K562 (cell line): ENCODE measurements around the gene MAML3. TPM values are rescaled to one million over a fixed set of nuclear protein-coding genes. Genes with fewer than 3 reads are reported as not detected.
A peak's percentile ranks its signal among the peaks of the same experiment; 100 is the strongest.

Experiments
- ATAC-seq: fragments of 200-7000 bp; cut with Tn5 transposase; 3 replicates; pipeline ENCODE4 v1.9.1; 2020; ENCODE audit warnings: moderate library complexity
- BruUV-seq: library from RNA; stranded (reverse); fragments of 400-500 nt; replicated peaks from 2 replicates; lab custom pipeline; 2021; lab: Mats Ljungman, UMichigan
- CTCF ChIA-PET: fragments of 300-600 bp; formaldehyde crosslinking; extraction: SDS; loops from one replicate; lab custom pipeline; 2021; ENCODE audit warnings: low intra/inter-chr PET ratio; lab: Yijun Ruan, JAX
- POLR2A ChIA-PET: fragments of 300-600, 350-650 bp; sonication (Branson Sonifier 250); formaldehyde crosslinking; extraction: SDS; loops from one replicate; lab custom pipeline; 2021; ENCODE audit warnings: antibody characterized with exemption, inconsistent platforms; lab: Yijun Ruan, JAX
- DNase-seq, 4 experiments: peaks; one replicate each; pipeline versions ENCODE4 v3.0.0 to v3.0.0-alpha.2; 2011 to 2018; ENCODE audit warnings: low spot score in 3 of 4, mixed read lengths in 3 of 4; ENCODE audit errors: extremely low read depth in 1 of 4
- FAIRE-seq: peaks from 2 replicates; lab custom pipeline; 2011; peaks lifted over from hg19 to GRCh38; lab: Jason Lieb, UNC
- H2AFZ ChIP-seq: 2 replicates; pipeline ENCODE4 v1.6.0; 2011; ENCODE audit warnings: low read depth, low read length, control low read depth, inconsistent platforms
- H3K27ac ChIP-seq: fragments of 200-600 bp; 3 replicates; pipeline ENCODE4 v1.8.0; 2011; ENCODE audit warnings: low read depth, mild to moderate bottlenecking, control low read depth, inconsistent platforms, low read length, moderate library complexity, mixed read lengths; ENCODE audit errors: extremely low read depth
- H3K27me3 ChIP-seq, 2 experiments: fragments of 300-600 bp in 1 of 2; 2 replicates in 1 of 2; 3 replicates in 1 of 2; pipeline versions ENCODE4 v1.6.0 to v1.8.0; 2011; ENCODE audit warnings: inconsistent platforms in 2 of 2, low read length in 2 of 2, mild to moderate bottlenecking in 1 of 2, mixed read lengths in 1 of 2, moderate library complexity in 1 of 2; ENCODE audit not compliant: control insufficient read depth in 2 of 2, insufficient read depth in 2 of 2
- H3K36me3 ChIP-seq: fragments of 300-600 bp; 3 replicates; pipeline ENCODE4 v1.8.0; 2011; ENCODE audit warnings: mild to moderate bottlenecking, low read length, inconsistent platforms; ENCODE audit not compliant: control insufficient read depth, insufficient read depth
- H3K4me1 ChIP-seq, 2 experiments: fragments of 200-600 bp in 1 of 2; replicated peaks in 1 of 2; 2 replicates in 1 of 2; 3 replicates in 1 of 2; pipeline versions ENCODE4 v1.5.1 to v1.8.0; 2011; ENCODE audit warnings: inconsistent platforms in 2 of 2, low read length in 2 of 2, mild to moderate bottlenecking in 1 of 2, mixed read lengths in 1 of 2, moderate library complexity in 1 of 2; ENCODE audit not compliant: control insufficient read depth in 2 of 2, insufficient read depth in 2 of 2
- H3K4me2 ChIP-seq: 2 replicates; pipeline ENCODE4 v1.6.1; 2011; ENCODE audit warnings: low read length, control low read depth, inconsistent platforms, mixed read lengths; ENCODE audit not compliant: insufficient read depth
- H3K4me3 ChIP-seq: fragments of 200-600 bp; sonication (generic), shearing (Covaris generic); 2 replicates; pipeline ENCODE4 v1.5.1; 2016; ENCODE audit warnings: control low read depth, inconsistent platforms
- H3K79me2 ChIP-seq: fragments of 200-600 bp; 3 replicates; pipeline ENCODE4 v1.8.0; 2011; ENCODE audit warnings: low read length, inconsistent platforms; ENCODE audit not compliant: control insufficient read depth, insufficient read depth
- H3K9ac ChIP-seq, 2 experiments: 2 replicates each; pipeline versions ENCODE4 v1.6.0 to v1.6.1; 2011; ENCODE audit warnings: low read depth in 2 of 2, low read length in 2 of 2, control low read depth in 1 of 2, inconsistent platforms in 1 of 2, mild to moderate bottlenecking in 1 of 2, mixed read lengths in 1 of 2; ENCODE audit not compliant: insufficient read depth in 1 of 2
- H3K9me1 ChIP-seq: one replicate; pipeline ENCODE4 v1.6.0; 2011; ENCODE audit warnings: inconsistent platforms, mild to moderate bottlenecking, low read length, moderate library complexity; ENCODE audit not compliant: control insufficient read depth, insufficient read depth
- H3K9me3 ChIP-seq: replicated peaks from 2 replicates; pipeline ENCODE4 v1.5.1; 2011; ENCODE audit warnings: low read depth, low read length, inconsistent platforms; ENCODE audit not compliant: control insufficient read depth, insufficient read depth
- H4K20me1 ChIP-seq: replicated peaks from 2 replicates; pipeline ENCODE4 v1.6.1; 2011; ENCODE audit warnings: low read length, inconsistent platforms, mixed read lengths; ENCODE audit not compliant: control insufficient read depth, insufficient read depth
- BCOR ChIP-seq: fragments of 450-650 bp; IDR thresholded peaks from 2 replicates; pipeline ENCODE4 v1.6.1; 2016
- BRF2 ChIP-seq: IDR thresholded peaks from 3 replicates; pipeline ENCODE4 v1.6.1; 2011; ENCODE audit warnings: borderline replicate concordance, mild to moderate bottlenecking; ENCODE audit not compliant: insufficient read length, insufficient read depth
- DDX20 ChIP-seq: fragments of 450-650 bp; IDR thresholded peaks from 2 replicates; pipeline ENCODE4 v1.6.1; 2016; ENCODE audit warnings: missing genetic modification characterization, low read depth, mild to moderate bottlenecking, missing compliant biosample characterization, moderate library complexity
- DIDO1 ChIP-seq: fragments of 450-650 bp; IDR thresholded peaks from 2 replicates; pipeline ENCODE4 v1.6.1; 2016; ENCODE audit warnings: low read depth, missing biosample characterization, missing genetic modification characterization
- ESRRB ChIP-seq: fragments of 250-450 bp; sonication (Bioruptor Pico); IDR thresholded peaks from 2 replicates; pipeline ENCODE4 v1.5.0; 2020; ENCODE audit warnings: mild to moderate bottlenecking, moderate library complexity, borderline replicate concordance
- KDM4B ChIP-seq, 2 experiments: fragments of 450-650 bp in 1 of 2; sonication (generic) in 1 of 2; IDR thresholded peaks; 2 replicates each; pipeline ENCODE4 v1.6.1; 2016 to 2017; ENCODE audit warnings: borderline replicate concordance in 2 of 2, antibody characterized with exemption in 1 of 2, low read depth in 1 of 2, mild to moderate bottlenecking in 1 of 2
- KLF6 ChIP-seq: fragments of 250-450 bp; sonication (Bioruptor Pico); IDR thresholded peaks from 2 replicates; pipeline ENCODE4 v1.4.0; 2020; ENCODE audit warnings: mild to moderate bottlenecking, moderate library complexity, borderline replicate concordance
- NCOA6 ChIP-seq: fragments of 450-650 bp; IDR thresholded peaks from 2 replicates; pipeline ENCODE4 v1.6.1; 2017; ENCODE audit warnings: mild to moderate bottlenecking
- POLR3G ChIP-seq: IDR thresholded peaks from 2 replicates; pipeline ENCODE4 v1.6.1; 2011; ENCODE audit not compliant: insufficient read length, insufficient replicate concordance; ENCODE audit errors: extremely low read depth
- SFPQ ChIP-seq: fragments of 200-400 bp; formaldehyde crosslinking; IDR thresholded peaks from 2 replicates; pipeline ENCODE4 v1.6.1; 2017; ENCODE audit warnings: mild to moderate bottlenecking, low read depth, low read length, moderate library complexity
- SMARCC2 ChIP-seq: fragments of 450-650 bp; IDR thresholded peaks from 2 replicates; pipeline ENCODE4 v1.6.1; 2017; ENCODE audit warnings: antibody characterized with exemption, moderate library complexity, mild to moderate bottlenecking, low read depth
- ZNF133 ChIP-seq: fragments of 250-450 bp; sonication (Bioruptor Pico); IDR thresholded peaks from 2 replicates; pipeline ENCODE4 v1.4.0; 2020; ENCODE audit warnings: mild to moderate bottlenecking
- ZNF316 ChIP-seq: fragments of 450-650 bp; IDR thresholded peaks from 2 replicates; pipeline ENCODE4 v1.6.1; 2016
- ZNF408 ChIP-seq: fragments of 250-450 bp; sonication (Bioruptor Pico); IDR thresholded peaks from 2 replicates; pipeline ENCODE4 v1.4.0; 2020; ENCODE audit warnings: low read depth, mild to moderate bottlenecking, moderate library complexity
- ZNF444 ChIP-seq: fragments of 250-450 bp; sonication (Bioruptor Pico); IDR thresholded peaks from 2 replicates; pipeline ENCODE4 v1.4.0; 2020; ENCODE audit warnings: mild to moderate bottlenecking, moderate library complexity
- ZNF512 ChIP-seq: IDR thresholded peaks from 2 replicates; pipeline ENCODE4 v1.6.1; 2016; ENCODE audit warnings: missing genetic modification characterization, missing compliant biosample characterization
- ZNF699 ChIP-seq: fragments of 250-450 bp; sonication (Bioruptor Pico); IDR thresholded peaks from 2 replicates; pipeline ENCODE4 v1.8.0; 2021; ENCODE audit warnings: mild to moderate bottlenecking, moderate library complexity; ENCODE audit not compliant: insufficient replicate concordance
- ZNF77 ChIP-seq: fragments of 250-450 bp; sonication (Bioruptor Pico); IDR thresholded peaks from 2 replicates; pipeline ENCODE4 v1.5.0; 2020
- ZNF780A ChIP-seq: fragments of 250-450 bp; sonication (Bioruptor Pico); IDR thresholded peaks from 2 replicates; pipeline ENCODE4 v1.5.0; 2021; ENCODE audit warnings: mild to moderate bottlenecking
- ZSCAN29 ChIP-seq: fragments of 450-650 bp; IDR thresholded peaks from 2 replicates; pipeline ENCODE4 v1.6.1; 2017
- WGBS: fragments of 100-300 bp; shearing (Covaris generic); methylation state at CpG from one replicate; pipeline ENCODE4 v1.1.6; 2016; ENCODE audit warnings: low coverage, mixed read lengths; ENCODE audit not compliant: insufficient coverage; ENCODE audit errors: missing lambda C conversion rate; 5-methylcytosine and 5-hydroxymethylcytosine counted together
- in situ Hi-C: fragments of 300-500 bp; cut with MboI; formaldehyde crosslinking; loops from 4 replicates; pipeline ENCODE4 v1.15.0; 2018; ENCODE audit warnings: inconsistent platforms, mixed read lengths
- intact Hi-C: fragments of 100-400 bp; cut with micrococcal nuclease; formaldehyde crosslinking; loops from 2 replicates; pipeline ENCODE4 v1.14.2; 2022
- polyA plus RNA-seq, 8 experiments: library from polyadenylated mRNA; depleted of rRNA in 4 of 8; stranded (reverse) in 5 of 8; unstranded in 3 of 8; fragments of >200 nt; fragmentation: Nextera tagmentation in 2 of 8; fragmentation: Illumina TruSeq in 1 of 8; extraction: Ambion mirVana in 2 of 8; extraction: Trizol in 1 of 8; gene quantifications; 2 replicates each; pipeline versions ENCODE4 v1.2.1 to v1.2.3, GENCODE V29; 2011 to 2014; ENCODE audit warnings: inconsistent platforms in 1 of 8, missing spikeins in 1 of 8
- total RNA-seq, 7 experiments: library from RNA; depleted of rRNA in 6 of 7; stranded (reverse); fragments of >200 nt in 6 of 7; fragmentation: Illumina TruSeq in 2 of 7; extraction: Trizol in 2 of 7; gene quantifications; 2 replicates each; pipeline versions ENCODE4 v1.2.1 to v1.2.3, GENCODE V29; 2011 to 2021; ENCODE audit warnings: low replicate concordance in 1 of 7

MAML3 gene
- total and polyA plus RNA-seq, 9 of the 15 experiments (the other 6 are each of a cell fraction or from before 2014, with no cell fraction given): 0.01 to 0.55 (median 0.25) TPM

GRCh38 chr4:140162596-140162995 lies 8.6 kb upstream of the MAML3 start:
- Histone ChIP-seq H2AFZ (peak overlapping the region; percentile 35; the same call in 1 of the 2 replicates), H3K9me3 (no peaks in the 10 kb centered on the region), H3K4me3 (no peak overlapping the region), H3K4me1 (no peaks in the 10 kb centered on the region), H3K36me3 (no peaks in the 10 kb centered on the region), H3K9me1 (no peaks in the 10 kb centered on the region), H3K27me3 (no peaks in the 10 kb centered on the region), H3K79me2 (no peaks in the 10 kb centered on the region), H4K20me1 (no peaks in the 10 kb centered on the region), H3K4me2 (no peak overlapping the region), H3K9ac (no peak overlapping the region), H3K27ac (no peak overlapping the region)
- CTCF ChIA-PET: no interaction called here
- FAIRE-seq (no peak), DNase-seq (no peak), ATAC-seq (no peak)
- POLR2A ChIA-PET: interaction anchor here (1.2 kb wide), 1 partner anchor 8 kb away, joined by 4 read pairs; no protein-coding TSS in a partner anchor
- TF ChIP-seq ZNF780A (CRISPR knock-in tag) (no peak), ZNF444 (no peak), KLF6 (CRISPR knock-in tag) (no peak), ZNF512 (tag) (no peak), POLR3G (no peak), ZNF408 (CRISPR knock-in tag) (no peak), BRF2 (no peak), ZNF77 (CRISPR knock-in tag) (no peak), ZNF699 (CRISPR knock-in tag) (no peak), ESRRB (no peak), NCOA6 (no peak), DIDO1 (tag) (no peak), KDM4B (IDR thresholded peaks at IDR 0.05; ENCODE audit: borderline replicate concordance in 2 of 2, low read depth in 1 of 2) (no peak), SMARCC2 (no peak), DDX20 (tag) (no peak), BCOR (no peak), SFPQ (no peak), ZNF316 (no peak), ZNF133 (CRISPR knock-in tag) (no peak), ZSCAN29 (no peak)
- no TSS peak for BruUV-seq
- WGBS: 2% methylated on average over 2 of the region's 2 CpGs
- in situ Hi-C loops: no loop called here
- intact Hi-C loops: no loop called here
